Stimulated activated CD8-positive, alpha-beta memory T cell treated with anti-CD3 and anti-CD28 coated beads, Interleukin-4, amount 100 ng/mL, for 24 hours (primary cell): Measurements from ENCODE around the gene OSCP1.
"Not testable (repeated sequence)": the region's sequence is repeated elsewhere in the genome, so short reads cannot be mapped to it uniquely, and the experiment has no call there.

ENCODE experiments used
- DNase-seq: peaks from one replicate; pipeline ENCODE4 v3.0.0-alpha.2; 2020; ENCODE audit warnings: low read depth

The OSCP1 gene

GRCh38 chr1:36450270-36450918, at the start of gene OSCP1:
Gene OSCP1, minus strand, starts transcription at chr1:36450451. Its CDS starts 82 bp downstream, at chr1:36450369.
- peak; percentile 75 for DNase-seq

- no peak for DNase-seq
Measured at GRCh38 chr1:36497207-36497606, 47.0 kb upstream of the OSCP1 start.

GRCh38 chr1:36494971-36495370, 44.7 kb upstream of the OSCP1 start:
- no peak for DNase-seq

DNA sequence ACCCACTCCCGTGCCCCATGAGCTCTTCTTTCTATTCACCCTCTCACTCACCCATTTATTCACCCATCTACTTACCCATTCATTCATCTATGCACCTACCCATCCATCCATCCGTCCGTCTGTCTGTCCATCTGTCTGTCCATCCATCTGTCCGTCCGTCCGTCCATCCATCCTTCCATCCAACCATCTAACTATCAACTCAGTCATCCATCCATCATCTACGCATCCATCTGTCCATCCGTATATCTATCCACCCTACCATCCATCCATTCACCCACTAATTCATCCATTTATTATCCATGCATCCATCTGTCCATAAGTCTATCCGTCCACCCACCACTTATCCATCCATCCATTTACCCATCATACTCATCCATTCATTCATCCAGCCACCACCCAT, 43.3 kb upstream of the OSCP1 start:
- no peak for DNase-seq

DNA sequence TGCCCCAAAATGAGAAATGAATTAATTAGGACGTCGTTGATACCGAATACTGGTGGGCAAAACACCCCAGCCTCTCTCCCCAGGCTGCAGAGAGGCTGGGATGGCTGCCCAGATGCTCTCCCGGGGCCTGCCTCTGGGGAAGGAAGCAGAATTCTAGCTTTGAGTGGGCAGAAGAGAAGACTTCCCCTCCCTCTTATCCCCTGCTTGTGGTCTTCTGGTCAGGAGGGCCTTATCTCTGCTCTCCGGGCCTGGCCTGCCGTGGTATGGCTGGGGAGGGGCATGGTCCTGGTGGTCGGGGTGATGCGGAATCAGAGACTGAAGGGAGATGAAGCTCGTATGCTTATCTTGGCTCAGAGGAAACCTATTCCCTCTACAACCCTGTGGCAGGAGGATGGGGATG, 42.2 kb upstream of the OSCP1 start:
- DNase-seq, result no peak

DNA sequence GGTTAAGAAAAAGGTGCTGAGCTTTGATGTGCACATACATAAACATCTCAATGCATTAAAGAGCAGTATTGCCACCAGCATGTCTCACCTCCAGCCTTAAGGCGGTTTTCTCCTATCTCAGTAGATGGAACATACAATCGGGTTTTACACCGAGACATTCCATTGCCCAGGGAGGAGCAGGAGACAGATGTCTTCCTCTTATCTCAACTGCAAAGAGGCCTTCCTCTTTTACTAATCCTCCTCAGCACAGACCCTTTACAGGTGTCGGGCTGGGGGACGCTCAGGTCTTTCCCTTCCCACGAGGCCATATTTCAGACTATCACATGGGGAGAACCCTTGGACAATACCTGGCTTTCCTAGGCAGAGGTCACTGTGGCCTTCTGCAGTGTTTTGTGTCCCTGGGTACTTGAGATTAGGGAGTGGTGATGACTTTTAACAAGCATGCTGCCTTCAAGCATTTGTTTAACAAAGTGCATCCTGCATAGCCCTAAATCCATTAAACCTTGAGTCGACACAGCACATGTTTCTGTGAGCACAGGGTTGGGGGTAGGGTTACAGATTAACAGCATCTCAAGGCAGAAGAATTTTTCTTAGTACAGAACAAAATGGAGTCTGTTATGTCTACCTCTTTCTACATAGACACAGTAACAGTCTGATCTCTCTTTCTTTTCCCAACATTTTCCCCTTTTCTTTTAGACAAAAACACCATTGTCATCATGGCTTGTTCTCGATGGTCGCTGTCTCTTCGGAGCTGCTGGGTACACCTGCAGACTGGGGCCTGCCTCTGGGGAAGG, 39.2 kb upstream of the OSCP1 start:
- DNase-seq, result not testable (repeated sequence)

- no peak for DNase-seq
Measured at GRCh38 chr1:36487906-36488305, 37.7 kb upstream of the OSCP1 start.

DNA sequence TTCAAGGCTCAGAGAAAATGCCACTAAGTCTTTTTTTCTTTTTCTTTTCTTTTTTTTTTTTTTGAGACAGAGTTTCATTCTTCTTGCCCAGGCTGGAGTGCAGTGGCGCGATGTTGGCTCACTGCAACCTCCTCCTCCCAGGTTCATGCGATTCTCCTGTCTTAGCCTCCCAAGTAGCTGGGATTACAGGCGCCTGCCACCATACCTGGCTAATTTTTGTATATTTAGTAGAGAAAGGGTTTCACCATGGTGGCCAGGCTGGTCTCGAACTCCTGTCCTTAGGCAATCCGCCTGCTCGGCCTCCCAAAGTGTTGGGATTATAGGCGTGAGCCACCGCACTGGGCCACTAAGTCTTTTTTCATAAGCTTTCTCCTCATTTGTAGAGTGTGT, 37.1 kb upstream of the OSCP1 start:
- DNase-seq, result not testable (repeated sequence)

DNA sequence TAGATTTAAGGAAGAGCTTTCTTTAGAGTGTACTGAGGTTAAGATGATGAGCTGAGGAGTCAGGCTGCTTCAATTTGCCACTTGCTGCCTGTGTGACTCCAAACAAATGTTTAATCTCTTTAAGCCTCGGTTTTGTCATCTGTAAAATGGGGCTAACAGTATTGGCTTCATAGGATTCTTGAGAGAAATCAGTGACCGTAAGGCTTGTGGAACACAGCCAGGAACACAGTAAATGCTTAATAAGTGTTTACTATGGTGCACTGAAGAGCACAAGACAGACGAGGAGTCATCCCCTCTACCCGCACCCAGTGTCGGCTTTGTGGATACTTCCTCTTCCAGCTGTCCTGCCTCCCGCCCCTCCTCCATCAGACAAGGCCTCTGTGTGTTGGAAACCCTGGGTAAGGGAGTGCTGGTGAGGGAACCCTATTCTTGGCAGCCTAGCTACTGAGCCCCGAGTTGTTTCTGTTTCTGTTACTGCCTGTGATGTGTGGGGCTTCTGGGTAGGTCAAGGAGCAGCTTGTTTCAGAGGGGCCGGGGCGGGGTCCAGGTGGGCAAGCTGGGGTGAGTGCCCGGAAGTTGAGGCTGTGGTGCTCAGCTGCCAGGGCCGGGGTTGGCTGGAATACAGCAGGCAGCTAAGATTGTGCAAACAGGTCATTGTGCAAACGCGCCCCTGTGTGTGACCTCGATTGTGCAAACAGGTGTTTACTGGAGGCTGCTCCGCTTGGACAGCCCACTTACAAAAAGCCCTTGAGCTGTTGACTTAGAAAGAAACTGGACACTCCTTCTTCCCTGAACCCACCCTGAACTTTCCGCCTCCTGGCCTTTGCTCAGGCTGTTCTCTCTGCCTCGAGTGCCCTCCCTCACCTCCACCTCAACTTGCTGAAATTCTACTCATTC, 36.4 kb upstream of the OSCP1 start:
- no peak for DNase-seq

DNA sequence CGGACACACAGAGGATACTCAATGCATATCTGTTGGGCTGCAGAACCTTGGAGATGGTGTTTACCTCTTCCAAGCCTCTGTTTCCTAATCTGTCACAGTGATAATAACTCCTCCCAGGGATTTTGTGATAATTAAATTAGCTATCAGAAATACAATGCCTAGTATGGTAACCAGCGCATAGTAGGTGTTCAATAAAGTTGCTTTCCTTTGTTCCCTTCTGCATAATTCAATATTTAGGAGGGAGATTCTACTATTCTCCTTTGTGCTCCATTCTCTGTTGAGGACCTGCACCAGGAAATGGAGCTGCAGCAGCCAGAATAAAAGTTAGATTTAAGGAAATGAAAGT, 35.8 kb upstream of the OSCP1 start:
- DNase-seq, result no peak

GRCh38 chr1:36484099-36484498, 33.8 kb upstream of the OSCP1 start:
- DNase-seq, result no peak

DNA sequence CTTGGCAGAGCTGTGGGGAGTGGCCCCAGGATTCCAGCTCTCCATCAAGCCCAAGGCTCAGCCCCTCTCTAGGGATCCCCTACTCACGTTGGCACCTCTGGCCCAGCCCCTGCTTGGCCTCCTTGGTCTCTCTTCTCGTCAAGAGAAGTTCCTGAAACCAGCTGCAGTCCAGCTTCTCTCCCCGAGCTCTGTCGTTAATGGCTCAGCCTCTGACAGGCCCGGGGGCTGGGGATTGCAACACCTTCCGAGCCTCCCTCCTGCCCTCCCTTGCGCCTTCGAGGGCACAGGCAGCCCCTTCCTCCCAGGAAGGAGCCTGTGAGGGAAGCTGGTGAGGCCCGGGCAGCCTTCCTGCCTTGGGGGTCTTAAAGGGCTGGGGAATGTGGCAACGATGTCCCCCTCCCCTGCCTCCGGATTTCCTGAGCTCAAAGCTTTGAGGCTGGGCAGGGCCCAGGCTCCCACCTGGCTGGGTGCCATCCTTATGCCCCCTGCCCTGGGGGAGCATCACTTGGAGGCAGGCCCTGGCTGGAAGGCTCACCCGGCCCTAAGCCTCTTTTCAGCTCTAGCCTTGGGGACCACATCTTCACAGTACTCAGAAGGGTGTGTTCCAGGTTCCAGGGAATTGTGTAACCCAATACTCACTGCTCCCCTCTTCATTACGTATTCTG, 32.6 kb upstream of the OSCP1 start, which contains the start of gene CSF3R:
CSF3R (minus strand) TSS at position 190 of the 665 bp plus-strand sequence. CDS start 3,417 bp downstream, outside the sequence.
- DNase-seq, result no peak

DNA sequence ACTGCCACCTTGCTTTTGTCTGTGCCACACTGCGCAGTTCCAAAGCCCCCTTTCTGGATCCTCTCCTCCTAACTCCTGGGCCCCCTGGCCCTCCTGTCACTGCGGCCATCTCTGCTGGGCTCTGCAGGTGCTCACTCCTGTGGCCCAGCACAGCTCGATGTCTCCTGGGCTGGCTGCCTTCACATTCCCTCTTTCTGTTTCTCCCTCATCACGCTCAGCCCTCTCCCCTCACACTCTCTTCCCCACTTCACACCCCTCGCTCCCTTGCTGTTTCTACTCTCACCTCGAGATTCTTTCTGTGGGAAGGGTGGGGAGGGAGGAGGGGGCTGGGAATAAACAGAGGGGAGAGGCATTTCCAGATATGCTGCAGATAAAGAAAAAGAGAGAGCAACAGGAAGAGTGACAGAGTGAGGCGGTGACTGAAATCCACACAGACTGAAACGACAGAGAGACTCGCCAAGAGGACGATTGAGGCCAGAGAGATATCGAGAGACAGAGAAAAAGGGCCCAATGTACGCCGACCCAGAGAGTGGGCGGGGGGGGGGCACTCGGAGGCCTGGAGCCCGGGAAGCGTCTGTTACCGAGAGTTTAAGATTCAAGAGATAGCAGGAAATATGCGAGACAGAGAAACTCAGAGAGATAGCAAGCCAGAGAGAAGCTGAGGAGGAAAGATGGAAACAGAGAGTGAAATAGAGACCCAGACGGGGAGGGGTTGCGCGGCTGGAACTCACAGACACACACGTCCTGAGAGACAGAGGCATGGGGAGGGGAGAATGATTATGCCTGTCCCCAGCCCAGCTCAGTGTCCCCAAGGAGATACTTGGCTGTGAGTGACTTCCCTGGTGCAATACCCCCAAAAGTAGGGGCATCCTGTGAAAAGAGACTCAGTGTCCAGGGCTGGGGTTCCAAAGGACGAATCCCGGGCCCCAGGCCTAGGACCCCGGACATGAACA, 31.8 kb upstream of the OSCP1 start:
- no peak for DNase-seq

DNA sequence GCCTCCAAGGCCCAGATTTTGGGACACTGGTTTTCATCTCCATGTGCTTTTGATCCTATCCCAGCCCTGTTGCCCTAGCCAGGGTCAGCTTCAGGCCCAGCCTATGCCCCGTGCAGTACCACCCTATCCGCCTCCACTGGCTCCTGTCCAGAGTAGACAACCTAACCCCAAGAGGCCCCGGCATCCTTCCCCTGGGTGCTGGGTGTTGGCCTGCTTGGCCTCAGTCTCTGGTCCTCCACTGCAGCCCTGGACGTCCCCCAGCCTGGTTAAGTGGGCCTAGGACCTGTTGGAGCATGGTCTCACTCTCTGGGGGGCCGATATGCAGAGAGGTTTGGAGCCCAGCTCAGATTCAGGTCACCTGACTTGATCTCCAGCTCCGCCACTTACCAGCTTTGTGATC, 30.8 kb upstream of the OSCP1 start:
- DNase-seq, result no peak

DNA sequence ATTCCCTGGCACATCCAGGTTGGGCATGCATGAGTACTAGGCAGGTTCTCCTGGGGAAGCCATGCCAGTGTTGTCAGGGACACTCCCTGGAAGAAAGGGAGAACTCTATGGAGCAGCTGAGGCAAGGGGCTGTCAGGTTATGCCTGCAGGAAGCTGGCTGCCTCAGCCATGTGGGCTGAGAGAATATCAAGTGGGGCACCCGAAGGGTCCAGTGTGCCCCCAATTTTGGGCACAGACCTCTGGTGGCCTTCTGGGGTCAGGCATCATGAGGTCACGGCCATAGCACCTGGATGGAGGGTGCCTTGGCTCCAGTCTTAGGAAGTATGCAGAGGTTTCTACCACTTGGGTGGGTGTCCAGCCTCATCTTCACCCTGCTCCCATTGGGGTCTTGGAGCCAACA, 29.9 kb upstream of the OSCP1 start:
- DNase-seq, result no peak

GRCh38 chr1:36479505-36480051, 29.3 kb upstream of the OSCP1 start:
- DNase-seq, result no peak

- not testable (repeated sequence) for DNase-seq
Measured at GRCh38 chr1:36477615-36478014, 27.4 kb upstream of the OSCP1 start.

GRCh38 chr1:36476945-36477344, 26.7 kb upstream of the OSCP1 start:
- DNase-seq, result no peak

- no peak for DNase-seq
Measured at GRCh38 chr1:36475910-36476604, 25.8 kb upstream of the OSCP1 start.

DNA sequence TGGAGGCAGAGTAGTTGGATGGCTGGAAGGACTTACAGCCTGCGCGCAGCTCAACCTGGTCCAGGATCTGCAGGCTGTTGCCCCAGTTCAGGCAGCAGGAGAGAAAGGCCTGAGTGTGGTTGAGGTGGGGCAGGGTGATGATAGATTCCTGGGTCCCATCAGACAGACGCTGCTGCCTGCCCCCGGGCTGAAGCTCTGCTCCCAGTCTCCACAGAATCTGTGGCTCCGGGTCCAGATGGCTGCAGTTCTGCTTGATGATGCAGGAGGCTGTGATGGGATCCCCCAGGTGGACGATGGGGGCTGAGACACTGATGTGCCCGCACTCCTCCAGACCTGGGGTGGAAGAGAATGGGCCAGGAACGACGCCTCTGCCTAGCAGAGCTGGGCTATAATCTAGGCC, 25.1 kb upstream of the OSCP1 start:
- DNase-seq, result no peak
